GM06990 (cell line): Measurements from ENCODE around the gene TPP2.

ENCODE experiments used
- DNase-seq: peaks from one replicate; pipeline ENCODE4 v3.0.0-alpha.2; 2011; ENCODE audit not compliant: insufficient read length; ENCODE audit errors: extremely low read depth
- H3K27me3 ChIP-seq: replicated peaks from 2 replicates; pipeline ENCODE4 v1.6.0; 2011; ENCODE audit warnings: low read length; ENCODE audit not compliant: control insufficient read depth, insufficient read depth
- H3K36me3 ChIP-seq: 2 replicates; pipeline ENCODE4 v1.5.1; 2011; ENCODE audit warnings: low read length; ENCODE audit not compliant: control insufficient read depth, insufficient read depth
- H3K4me3 ChIP-seq: replicated peaks from 2 replicates; pipeline ENCODE4 v1.5.1; 2011; ENCODE audit warnings: low read depth, mild to moderate bottlenecking, control low read depth, low read length
- CTCF ChIP-seq: IDR thresholded peaks from 2 replicates; pipeline ENCODE4 v1.5.1; 2011; ENCODE audit warnings: low read length, control low read depth, mild to moderate bottlenecking, inconsistent platforms; ENCODE audit not compliant: insufficient read depth, poor library complexity, severe bottlenecking

Gene TPP2

GRCh38 chr13:102680133-102680717 is 83.4 kb downstream of the TPP2 start:
- Histone ChIP-seq H3K27me3 (no peaks in the 10 kb centered on the region), H3K4me3 (no peak overlapping the region), H3K36me3 (no peaks in the 10 kb centered on the region; the same call in 1 of the 2 replicates)
- no peak for TF ChIP-seq CTCF
- no peak for DNase-seq

GRCh38 chr13:102680842-102681740 is 84.3 kb downstream of the TPP2 start:
- no peak for TF ChIP-seq CTCF
- Histone ChIP-seq H3K36me3 (no peaks in the 10 kb centered on the region; the same call in 1 of the 2 replicates), H3K4me3 (no peak overlapping the region), H3K27me3 (no peaks in the 10 kb centered on the region)
- no peak for DNase-seq

GRCh38 chr13:102682211-102682610 is 85.4 kb downstream of the TPP2 start:
- DNase-seq, result no peak
- H3K27me3 ChIP-seq, result no peaks in the 10 kb centered on the region
- no peaks in the 10 kb centered on the region for H3K36me3 ChIP-seq
- no peak for TF ChIP-seq CTCF
- H3K4me3 ChIP-seq, result no peak overlapping the region

GRCh38 chr13:102682727-102683126 is 85.9 kb downstream of the TPP2 start:
- DNase-seq, result no peak
- Histone ChIP-seq H3K27me3 (no peaks in the 10 kb centered on the region), H3K4me3 (no peak overlapping the region), H3K36me3 (no peaks in the 10 kb centered on the region)
- no peak for TF ChIP-seq CTCF

GRCh38 chr13:102683637-102684036 is 86.9 kb downstream of the TPP2 start:
- Histone ChIP-seq H3K27me3 (no peaks in the 10 kb centered on the region), H3K4me3 (no peak overlapping the region), H3K36me3 (no peaks in the 10 kb centered on the region)
- TF ChIP-seq CTCF, result no peak
- no peak for DNase-seq

GRCh38 chr13:102686024-102686423 is 89.2 kb downstream of the TPP2 start:
- no peak for DNase-seq
- Histone ChIP-seq H3K4me3 (no peak overlapping the region), H3K36me3 (no peaks in the 10 kb centered on the region), H3K27me3 (no peaks in the 10 kb centered on the region)
- no peak for TF ChIP-seq CTCF
